Trophoblast cell (in vitro differentiated cells and primary cell): ENCODE measurements around the gene PCSK4.

Source experiments
- DNase-seq, 2 donors: peaks; one replicate each; pipeline ENCODE4 v3.0.0-alpha.2; 2016
- H2AFZ ChIP-seq: 2 replicates; pipeline ENCODE4 v1.6.1; 2013; ENCODE audit warnings: low read length, moderate library complexity, mild to moderate bottlenecking; ENCODE audit not compliant: insufficient read depth, poor library complexity
- H2AK5ac ChIP-seq: 2 replicates; pipeline ENCODE4 v1.6.1; 2013; ENCODE audit warnings: mild to moderate bottlenecking, low read length
- H2BK120ac ChIP-seq: 2 replicates; pipeline ENCODE4 v1.6.1; 2013; ENCODE audit warnings: low read length, mild to moderate bottlenecking, moderate library complexity; ENCODE audit not compliant: insufficient read depth, poor library complexity
- H2BK12ac ChIP-seq: 2 replicates; pipeline ENCODE4 v1.6.1; 2013; ENCODE audit warnings: mild to moderate bottlenecking, low read length, moderate library complexity
- H2BK5ac ChIP-seq: 2 replicates; pipeline ENCODE4 v1.6.1; 2013; ENCODE audit warnings: low read length, low read depth, moderate library complexity, mild to moderate bottlenecking; ENCODE audit not compliant: poor library complexity
- H3K14ac ChIP-seq: 2 replicates; pipeline ENCODE4 v1.6.1; 2013; ENCODE audit warnings: mild to moderate bottlenecking, low read length
- H3K18ac ChIP-seq: 2 replicates; pipeline ENCODE4 v1.6.1; 2013; ENCODE audit warnings: mild to moderate bottlenecking, low read length
- H3K23ac ChIP-seq: 2 replicates; pipeline ENCODE4 v1.6.1; 2013; ENCODE audit warnings: low read length
- H3K27ac ChIP-seq: 2 replicates; pipeline ENCODE4 v1.5.1; 2013; ENCODE audit warnings: low read depth, mild to moderate bottlenecking, inconsistent platforms, low read length, moderate library complexity
- H3K27me3 ChIP-seq: 2 replicates; pipeline ENCODE4 v1.6.1; 2013; ENCODE audit warnings: inconsistent platforms, mild to moderate bottlenecking, low read length, moderate library complexity; ENCODE audit not compliant: insufficient read depth
- H3K36me3 ChIP-seq, 2 experiments: 1 replicate in 1 of 2; 2 replicates in 1 of 2; pipeline ENCODE4 v1.6.1; 2013; ENCODE audit warnings: low read length in 2 of 2, mild to moderate bottlenecking in 2 of 2, moderate library complexity in 1 of 2; ENCODE audit not compliant: insufficient read depth in 2 of 2, control insufficient read depth in 1 of 2
- H3K4ac ChIP-seq: 2 replicates; pipeline ENCODE4 v1.6.1; 2013; ENCODE audit warnings: low read depth, mild to moderate bottlenecking, low read length, moderate library complexity
- H3K4me1 ChIP-seq, 2 experiments: 1 replicate in 1 of 2; 2 replicates in 1 of 2; pipeline ENCODE4 v1.6.1; 2013; ENCODE audit warnings: low read length in 2 of 2, mild to moderate bottlenecking in 2 of 2, moderate library complexity in 1 of 2; ENCODE audit not compliant: insufficient read depth in 2 of 2, control insufficient read depth in 1 of 2
- H3K4me2 ChIP-seq: 2 replicates; pipeline ENCODE4 v1.6.1; 2013; ENCODE audit warnings: inconsistent platforms, mild to moderate bottlenecking, low read length, moderate library complexity
- H3K4me3 ChIP-seq: 2 replicates; pipeline ENCODE4 v1.5.1; 2013; ENCODE audit warnings: mild to moderate bottlenecking, low read depth, low read length, inconsistent platforms
- H3K79me1 ChIP-seq: one replicate; pipeline ENCODE4 v1.6.1; 2013; ENCODE audit warnings: low read length
- H3K79me2 ChIP-seq: 2 replicates; pipeline ENCODE4 v1.6.1; 2013; ENCODE audit warnings: low read length, mild to moderate bottlenecking; ENCODE audit not compliant: control insufficient read depth, insufficient read depth, poor library complexity
- H3K9ac ChIP-seq: 2 replicates; pipeline ENCODE4 v1.6.1; 2013; ENCODE audit warnings: mild to moderate bottlenecking, low read length
- H3K9me3 ChIP-seq: 2 replicates; pipeline ENCODE4 v1.6.1; 2013; ENCODE audit warnings: low read depth, mild to moderate bottlenecking, control low read depth, inconsistent platforms, low read length; ENCODE audit not compliant: insufficient read depth
- H4K12ac ChIP-seq: 2 replicates; pipeline ENCODE4 v1.6.1; 2013; ENCODE audit warnings: low read depth, mild to moderate bottlenecking, low read length, moderate library complexity
- H4K8ac ChIP-seq: 2 replicates; pipeline ENCODE4 v1.6.1; 2013; ENCODE audit warnings: low read depth, mild to moderate bottlenecking, low read length, moderate library complexity
- H4K91ac ChIP-seq: one replicate; pipeline ENCODE4 v1.6.1; 2013; ENCODE audit warnings: low read depth, mild to moderate bottlenecking, low read length, moderate library complexity
- WGBS: extraction: QIAGEN DNeasy Blood & Tissue Kit; methylation state at CpG from one replicate; pipeline ENCODE4 v1.1.7; 2013; ENCODE audit warnings: missing lambda C conversion rate; ENCODE audit not compliant: insufficient read length, insufficient coverage; ENCODE audit errors: extremely low coverage; 5-methylcytosine and 5-hydroxymethylcytosine counted together

The PCSK4 gene

DNA sequence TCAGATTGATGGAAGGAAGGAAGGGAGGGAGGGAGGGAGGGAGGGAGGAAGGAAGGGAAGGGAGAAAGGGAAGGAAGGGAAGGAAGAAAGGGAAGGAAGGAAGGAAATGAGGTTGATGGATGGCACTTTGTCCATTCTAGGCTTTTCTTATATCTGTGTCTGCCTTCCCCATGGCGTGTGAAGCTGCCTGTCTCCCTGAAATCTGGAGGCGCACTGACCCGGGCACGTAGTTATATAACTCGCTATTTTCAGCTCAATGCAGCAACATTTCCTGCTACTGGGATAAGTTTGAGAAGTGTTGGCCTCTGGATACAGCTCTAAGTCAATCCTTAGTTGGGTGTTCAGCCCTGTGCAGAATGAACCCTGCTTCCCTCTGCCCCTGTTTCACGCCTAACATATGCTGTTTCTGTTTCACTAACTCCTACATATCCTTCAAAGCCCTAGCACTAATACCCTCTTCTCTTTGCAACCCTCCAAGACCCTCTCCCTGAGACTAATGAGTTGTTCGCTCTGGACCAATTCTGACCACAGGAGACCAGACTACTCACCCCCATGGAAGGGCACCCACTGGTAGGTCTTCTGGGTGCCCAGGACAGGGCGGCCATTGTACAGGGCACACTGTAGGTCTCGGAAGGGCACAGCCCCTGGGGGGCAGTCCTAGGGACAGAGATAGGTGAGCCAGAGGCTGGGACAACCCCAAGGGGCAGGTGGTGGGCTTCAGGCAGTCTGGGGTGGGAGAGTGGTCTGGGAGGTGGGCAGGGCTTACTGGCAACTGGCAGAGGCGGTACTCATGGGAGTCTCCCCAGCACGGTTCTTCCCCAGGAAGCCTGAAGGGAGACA lies 19.7 kb upstream of the PCSK4 start:
- no CpG with 5 or more reads among the region's 11 CpGs for WGBS
- Histone ChIP-seq H3K4me3 (no peak overlapping the region), H3K23ac (no peak overlapping the region), H3K14ac (no peak overlapping the region), H3K18ac (no peak overlapping the region), H3K36me3 (no peaks in the 10 kb centered on the region), H2BK5ac (no peak overlapping the region), H3K4ac (no peak overlapping the region), H4K12ac (no peak overlapping the region), H3K9ac (no peak overlapping the region), H3K79me1 (peaks cover 14% of the 10 kb centered on the region), H3K27ac (no peak overlapping the region), H2BK12ac (no peak overlapping the region), H3K79me2 (peaks cover 2% of the 10 kb centered on the region), H2AFZ (no peak overlapping the region), H2BK120ac (no peak overlapping the region), H3K9me3 (peaks cover 22% of the 10 kb centered on the region), H4K91ac (no peak overlapping the region), H3K4me1 (peaks cover 6% of the 10 kb centered on the region in 2 experiments), H3K4me2 (no peak overlapping the region), H2AK5ac (no peak overlapping the region), H3K27me3 (no peaks in the 10 kb centered on the region), H4K8ac (no peak overlapping the region)
- no peak for DNase-seq

DNA sequence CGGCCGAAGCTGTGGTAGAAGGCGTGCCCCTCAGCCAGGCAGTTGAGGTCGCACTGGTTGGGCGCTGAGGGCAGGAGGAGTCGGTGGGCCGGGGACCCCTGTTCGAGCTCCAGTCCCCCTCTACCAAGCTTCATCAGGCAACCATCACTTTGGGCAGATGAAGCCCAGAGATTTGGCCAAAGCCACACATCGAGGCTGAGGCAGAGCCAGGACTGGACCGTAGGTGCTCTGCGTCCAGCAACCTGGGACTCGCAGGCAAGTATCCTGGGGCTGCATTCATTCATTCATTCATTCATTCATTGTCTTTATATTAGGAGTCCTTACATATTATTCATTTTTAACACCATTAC lies 18.3 kb upstream of the PCSK4 start:
- H2BK5ac ChIP-seq, result no peak overlapping the region
- H2BK12ac ChIP-seq, result no peak overlapping the region
- no peak overlapping the region for H2AFZ ChIP-seq
- H3K4me1 ChIP-seq, result peaks cover 4 to 6% of the 10 kb centered on the region in 2 experiments
- no peak overlapping the region for H4K12ac ChIP-seq
- peaks cover 2% of the 10 kb centered on the region for H3K79me2 ChIP-seq
- H3K4me2 ChIP-seq, result peak overlapping the region; percentile 13
- no peak overlapping the region for H3K23ac ChIP-seq
- no peaks in the 10 kb centered on the region for H3K27me3 ChIP-seq
- no peak overlapping the region for H3K14ac ChIP-seq
- no peaks in the 10 kb centered on the region for H3K36me3 ChIP-seq
- H2BK120ac ChIP-seq, result no peak overlapping the region
- peaks cover 11% of the 10 kb centered on the region for H3K79me1 ChIP-seq
- no peak overlapping the region for H3K18ac ChIP-seq
- H3K4ac ChIP-seq, result no peak overlapping the region
- H4K8ac ChIP-seq, result no peak overlapping the region
- DNase-seq, result peak in 1 of 2 donors; percentile 44
- no peak overlapping the region for H3K9ac ChIP-seq
- no peak overlapping the region for H4K91ac ChIP-seq
- no CpG with 5 or more reads among the region's 12 CpGs for WGBS
- H3K27ac ChIP-seq, result no peak overlapping the region
- peaks cover 19% of the 10 kb centered on the region for H3K9me3 ChIP-seq
- no peak overlapping the region for H2AK5ac ChIP-seq
- no peak overlapping the region for H3K4me3 ChIP-seq

DNA sequence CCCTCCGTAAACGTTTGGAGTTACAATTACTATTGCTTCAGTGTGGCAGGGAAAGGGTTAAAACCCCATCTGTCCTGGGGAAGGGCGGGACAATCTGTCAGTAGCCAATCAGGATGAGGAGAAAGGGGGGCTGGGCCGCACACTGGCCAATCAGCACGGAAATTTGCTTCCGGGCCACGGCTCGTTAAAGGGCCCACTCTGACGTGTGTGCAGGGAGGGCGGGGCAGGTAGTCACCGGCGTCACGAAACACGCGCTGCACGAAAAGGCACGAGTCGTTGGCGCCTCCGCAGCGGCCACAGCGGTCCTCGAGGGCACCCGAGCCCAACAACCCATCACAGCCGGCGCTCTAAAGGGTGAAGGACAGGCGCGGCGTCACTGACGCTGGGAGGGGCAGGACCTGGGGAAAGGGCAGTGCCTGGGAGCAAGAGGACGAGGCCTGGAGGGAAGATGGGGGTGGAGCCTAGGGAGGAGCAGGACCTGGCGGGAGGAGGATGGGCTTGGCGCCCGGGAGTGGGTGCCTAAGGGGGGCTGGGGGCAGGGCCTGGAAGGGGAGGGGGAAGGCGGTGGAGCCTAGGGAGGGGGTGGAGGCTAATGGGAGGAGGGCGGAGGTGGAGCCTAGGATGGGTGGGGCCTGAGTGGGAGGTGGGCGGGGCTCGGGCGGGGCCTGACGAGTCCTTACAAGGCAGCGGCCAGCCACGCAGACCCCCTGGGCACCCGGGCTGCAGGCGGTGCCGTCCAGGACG lies 17.8 kb upstream of the PCSK4 start:
- Histone ChIP-seq H3K14ac (peak overlapping the region; percentile 19), H3K27ac (peak overlapping the region; percentile 14), H4K8ac (peak overlapping the region; percentile 77), H3K27me3 (no peaks in the 10 kb centered on the region), H2BK120ac (peak overlapping the region; percentile 35), H3K36me3 (no peaks in the 10 kb centered on the region), H4K12ac (peak overlapping the region; percentile 4), H2BK12ac (no peak overlapping the region), H3K79me1 (peaks cover 7% of the 10 kb centered on the region), H2BK5ac (peak overlapping the region; percentile 19), H3K18ac (peak overlapping the region; percentile 19), H2AK5ac (no peak overlapping the region), H2AFZ (peak overlapping the region; percentile 41), H3K4me1 (peaks cover 2 to 6% of the 10 kb centered on the region in 2 experiments), H3K4ac (peak overlapping the region; percentile 0), H3K9ac (no peak overlapping the region), H3K9me3 (peaks cover 19% of the 10 kb centered on the region), H3K4me3 (peak overlapping the region; percentile 64), H3K79me2 (peaks cover 2% of the 10 kb centered on the region), H3K4me2 (peak overlapping the region; percentile 57), H4K91ac (peak overlapping the region; percentile 21), H3K23ac (no peak overlapping the region)
- DNase-seq, result peak; percentile 92 to 97
- no CpG with 5 or more reads among the region's 46 CpGs for WGBS

DNA sequence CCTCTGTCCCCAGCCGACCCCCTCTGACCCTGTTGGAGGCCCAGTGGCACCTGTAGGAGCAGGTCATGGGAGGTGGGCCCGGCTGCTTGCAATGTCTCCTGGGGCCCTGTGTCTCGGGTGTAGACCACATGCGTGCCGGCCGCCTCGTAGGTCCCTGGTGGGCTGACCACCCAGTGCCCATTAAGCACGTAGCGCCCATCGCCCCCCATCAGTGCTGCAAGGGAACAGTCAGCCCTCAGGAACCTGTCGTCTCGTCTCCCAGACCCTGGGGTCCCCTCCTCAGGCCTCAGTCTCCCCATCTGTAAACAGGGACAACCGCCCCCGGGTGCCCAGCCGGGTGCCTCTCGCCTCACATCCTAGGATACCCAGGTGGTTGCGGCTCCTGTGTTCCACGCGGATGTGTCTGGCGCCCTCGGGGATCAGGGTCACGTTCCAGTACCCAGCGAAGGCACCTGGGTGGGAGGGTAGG lies 17.1 kb upstream of the PCSK4 start:
- Histone ChIP-seq H3K79me1 (peaks cover 6% of the 10 kb centered on the region), H3K27me3 (no peaks in the 10 kb centered on the region), H3K9ac (no peak overlapping the region), H3K4me2 (peak overlapping the region; percentile 43), H3K23ac (no peak overlapping the region), H2BK120ac (peak overlapping the region; percentile 5), H2AFZ (peak overlapping the region; percentile 40), H3K4me3 (no peak overlapping the region), H4K91ac (peak overlapping the region; percentile 53), H2BK5ac (no peak overlapping the region), H3K79me2 (peaks cover 2% of the 10 kb centered on the region), H4K8ac (peak overlapping the region; percentile 77), H2BK12ac (no peak overlapping the region), H3K4me1 (peaks cover 2 to 6% of the 10 kb centered on the region in 2 experiments), H3K14ac (peak overlapping the region; percentile 23), H4K12ac (peak overlapping the region; percentile 64), H3K27ac (no peak overlapping the region), H3K36me3 (no peaks in the 10 kb centered on the region), H3K18ac (peak overlapping the region; percentile 41), H3K4ac (no peak overlapping the region), H2AK5ac (peak overlapping the region; percentile 67), H3K9me3 (peaks cover 17% of the 10 kb centered on the region)
- DNase-seq, result no peak
- WGBS, result no CpG with 5 or more reads among the region's 23 CpGs
